Epithelial cell of esophagus (primary cell): ENCODE data around the gene TRIM36.

Experiments used
- DNase-seq: peaks from one replicate; pipeline ENCODE4 v3.0.0; 2010; ENCODE audit warnings: low read depth
- H3K4me3 ChIP-seq: 2 replicates; pipeline ENCODE4 v1.5.1; 2011; ENCODE audit warnings: mild to moderate bottlenecking, low read length, control low read depth
- TF ChIP-seq, protein P1 (sequence below): IDR thresholded peaks from 2 replicates; pipeline ENCODE4 v1.5.1; 2011; ENCODE audit warnings: low read depth, mild to moderate bottlenecking, low read length, control low read depth, inconsistent platforms; ENCODE audit not compliant: insufficient read depth; ENCODE audit errors: missing control alignments

The TRIM36 gene

DNA sequence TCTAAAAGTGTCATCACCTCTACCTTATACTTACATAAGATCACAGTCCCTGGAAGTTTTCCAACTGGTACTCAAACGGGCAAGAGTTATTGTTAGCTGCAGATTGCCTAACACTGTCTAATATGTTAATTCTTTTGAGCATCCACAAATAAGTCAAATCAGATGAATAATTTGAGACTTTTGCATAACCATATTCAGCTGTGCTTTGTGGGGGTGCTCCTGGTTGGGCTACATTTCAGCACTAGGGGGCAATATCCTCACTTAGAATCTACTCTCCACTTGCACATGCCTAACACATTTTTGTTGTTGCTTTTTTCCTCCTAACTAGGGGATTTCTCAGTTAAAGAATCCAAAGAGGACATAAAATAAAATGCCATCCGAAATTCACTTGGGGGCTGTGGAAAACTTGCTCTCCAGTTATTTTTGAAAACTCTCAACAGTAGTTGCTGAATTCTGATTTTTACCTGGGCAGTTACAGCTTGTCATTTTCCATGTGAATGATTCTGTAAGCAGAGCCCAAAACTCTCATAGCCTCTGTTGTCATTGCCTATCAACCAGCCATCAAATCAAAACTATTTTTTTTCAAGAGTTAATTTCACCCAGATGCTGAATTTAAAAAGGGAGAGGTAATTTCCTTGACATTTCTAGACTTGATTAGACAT is 71.5 kb downstream of the TRIM36 start:
- TF ChIP-seq, protein P1, sequence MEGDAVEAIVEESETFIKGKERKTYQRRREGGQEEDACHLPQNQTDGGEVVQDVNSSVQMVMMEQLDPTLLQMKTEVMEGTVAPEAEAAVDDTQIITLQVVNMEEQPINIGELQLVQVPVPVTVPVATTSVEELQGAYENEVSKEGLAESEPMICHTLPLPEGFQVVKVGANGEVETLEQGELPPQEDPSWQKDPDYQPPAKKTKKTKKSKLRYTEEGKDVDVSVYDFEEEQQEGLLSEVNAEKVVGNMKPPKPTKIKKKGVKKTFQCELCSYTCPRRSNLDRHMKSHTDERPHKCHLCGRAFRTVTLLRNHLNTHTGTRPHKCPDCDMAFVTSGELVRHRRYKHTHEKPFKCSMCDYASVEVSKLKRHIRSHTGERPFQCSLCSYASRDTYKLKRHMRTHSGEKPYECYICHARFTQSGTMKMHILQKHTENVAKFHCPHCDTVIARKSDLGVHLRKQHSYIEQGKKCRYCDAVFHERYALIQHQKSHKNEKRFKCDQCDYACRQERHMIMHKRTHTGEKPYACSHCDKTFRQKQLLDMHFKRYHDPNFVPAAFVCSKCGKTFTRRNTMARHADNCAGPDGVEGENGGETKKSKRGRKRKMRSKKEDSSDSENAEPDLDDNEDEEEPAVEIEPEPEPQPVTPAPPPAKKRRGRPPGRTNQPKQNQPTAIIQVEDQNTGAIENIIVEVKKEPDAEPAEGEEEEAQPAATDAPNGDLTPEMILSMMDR: peak; percentile 61
- peak; percentile 59 for DNase-seq

DNA sequence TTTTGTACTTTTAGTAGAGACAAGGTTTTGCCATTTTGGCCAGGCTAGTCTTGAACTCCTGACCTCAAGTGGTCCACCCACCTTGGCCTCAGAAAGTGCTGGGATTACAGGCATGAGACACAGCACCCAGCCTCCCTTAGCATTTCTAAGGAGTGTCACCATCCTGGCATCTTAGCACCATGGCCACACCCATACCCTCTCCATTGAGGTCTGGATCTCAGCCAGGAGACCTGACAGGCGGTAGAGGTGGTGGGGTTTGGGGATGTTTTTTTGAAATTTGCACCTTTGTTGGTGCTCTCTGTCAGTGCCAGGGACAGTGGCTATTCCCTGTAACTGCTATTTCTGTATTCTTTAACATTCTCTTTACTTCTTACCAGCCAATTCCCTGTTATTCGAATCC is 72.5 kb downstream of the TRIM36 start:
- TF ChIP-seq, protein P1: no peak
- no peak for DNase-seq
- no peak overlapping the region for H3K4me3 ChIP-seq

More for the DNA sequence above, 71.5 kb downstream of the TRIM36 start:
- no peak overlapping the region for H3K4me3 ChIP-seq

DNA sequence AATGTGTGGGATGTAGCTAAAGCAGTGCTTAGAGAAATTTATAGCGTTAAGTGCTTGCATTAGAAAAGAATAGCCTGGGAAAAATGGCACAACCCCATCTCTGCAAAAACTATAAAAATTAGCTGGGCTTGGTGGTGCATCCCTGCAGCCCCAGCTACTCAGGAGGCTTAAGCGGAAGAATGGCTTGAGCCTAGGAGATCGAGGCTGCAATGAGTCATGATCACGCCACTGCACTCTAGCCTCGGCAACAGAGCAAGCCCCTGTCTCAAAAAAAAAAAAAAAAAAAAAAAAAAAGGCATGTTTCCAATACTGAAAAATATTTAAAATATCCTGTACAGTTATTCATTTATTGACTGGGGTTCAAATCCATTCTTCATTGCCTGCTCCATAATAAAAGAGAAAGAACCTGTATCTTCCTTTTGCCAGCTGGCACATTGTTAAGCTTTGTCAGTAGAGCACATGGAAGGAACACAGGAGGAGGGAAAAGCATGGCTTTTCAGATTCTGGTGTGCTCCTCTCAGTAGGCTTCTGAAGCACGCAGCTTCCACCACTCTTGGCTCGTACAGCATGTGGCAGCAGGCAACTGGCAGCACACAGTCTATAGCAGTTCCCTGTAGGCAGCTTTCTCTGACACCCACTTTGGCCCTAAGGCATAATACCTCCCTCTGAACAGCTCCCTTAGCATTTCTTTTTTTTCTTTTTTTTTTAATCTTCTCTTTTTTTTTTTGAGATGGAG is 73.5 kb downstream of the TRIM36 start:
- TF ChIP-seq, protein P1: no peak
- H3K4me3 ChIP-seq: no peak overlapping the region

DNA sequence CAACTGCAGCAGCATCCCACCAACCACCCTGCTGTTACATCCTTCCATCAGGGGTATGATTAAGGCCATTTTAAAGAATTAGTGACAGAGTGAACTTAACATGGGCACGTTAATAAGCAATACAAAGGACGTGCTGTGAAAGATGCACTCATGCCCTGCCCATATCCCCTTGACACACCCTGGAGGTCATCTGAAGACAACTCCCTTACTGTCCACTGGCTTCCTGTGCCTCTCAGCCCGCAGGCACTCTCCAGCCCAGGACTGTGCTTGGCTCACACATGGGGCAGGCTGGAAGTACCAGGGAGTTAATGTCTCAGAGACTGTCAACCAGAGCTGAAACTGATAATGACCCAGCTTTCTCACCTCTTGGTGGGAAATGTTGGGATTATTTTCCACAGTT is 81.8 kb downstream of the TRIM36 start:
- no peak overlapping the region for H3K4me3 ChIP-seq
- TF ChIP-seq, protein P1: no peak
- DNase-seq: no peak

More for the DNA sequence above, 73.5 kb downstream of the TRIM36 start:
- DNase-seq: peak; percentile 26

DNA sequence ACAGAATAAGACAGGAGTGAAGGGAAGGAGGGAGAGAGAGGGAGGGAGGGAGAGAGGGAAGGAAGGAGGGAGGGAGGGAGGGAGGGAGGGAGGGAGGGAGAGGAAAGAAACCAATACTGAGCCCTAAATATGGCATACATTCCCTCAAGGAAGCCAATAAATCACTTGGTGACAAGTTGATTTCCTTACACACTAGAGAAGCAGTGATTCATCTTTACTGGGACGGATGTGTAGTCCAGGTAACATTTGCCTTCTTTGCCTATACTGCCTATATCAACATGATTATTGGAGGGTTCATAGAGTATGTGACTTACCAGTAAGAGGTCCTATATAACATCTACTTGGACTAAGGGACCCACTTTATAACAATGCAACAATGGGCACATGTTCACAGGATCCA is 83.2 kb downstream of the TRIM36 start:
- no peak for DNase-seq
- no peak overlapping the region for H3K4me3 ChIP-seq
- TF ChIP-seq, protein P1: no peak

DNA sequence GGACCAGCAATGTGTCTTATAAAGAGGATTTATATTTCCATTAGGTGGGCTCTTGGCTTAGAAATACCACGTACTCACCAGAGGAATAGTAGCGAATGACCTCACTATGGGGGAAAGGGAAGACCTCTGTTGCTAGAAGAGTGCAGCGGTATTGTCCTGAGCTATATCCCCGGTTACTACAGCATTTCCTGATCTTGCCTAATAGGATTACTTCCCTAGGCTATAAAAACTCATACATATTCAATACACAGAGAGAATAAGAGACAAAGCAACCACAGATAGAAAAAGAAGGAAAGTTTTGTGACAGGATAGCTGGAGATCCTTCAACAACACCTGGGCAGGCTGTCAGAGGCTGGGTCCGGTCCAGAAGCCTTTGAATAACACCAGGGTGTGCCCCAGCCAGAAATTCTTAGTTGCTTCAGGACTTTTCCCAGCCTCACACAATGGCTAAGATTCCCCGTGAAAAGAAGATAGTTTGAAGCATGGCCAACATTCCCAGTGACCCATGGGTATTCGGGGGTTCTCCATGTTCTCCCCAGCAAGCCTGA is 85.4 kb downstream of the TRIM36 start:
- DNase-seq: no peak
- H3K4me3 ChIP-seq: no peak overlapping the region
- TF ChIP-seq, protein P1: no peak
